ENCODE measurements around the gene PLXNA4. TPM values are rescaled to one million over a fixed set of nuclear protein-coding genes. Genes with fewer than 3 reads are reported as not detected.

The PLXNA4 gene
- total and polyA plus RNA-seq, 2 experiments from 2014 or later, result 7.3 to 33.3 TPM

GRCh38 chr7:132210821-132211220 is 365.4 kb downstream of the PLXNA4 start:
- Histone ChIP-seq H3K27me3 (no peaks in the 10 kb centered on the region), H3K27ac (no peak overlapping the region), H3K9me3 (ENCODE audit: low read depth) (no peaks in the 10 kb centered on the region), H3K4me3 (no peak overlapping the region), H3K36me3 (no peaks in the 10 kb centered on the region), H3K4me1 (ENCODE audit: low read depth) (peaks cover 41% of the 10 kb centered on the region)
- no peak for DNase-seq (ENCODE audit: low read depth in 1 of 2, low spot score in 1 of 2)
- TF ChIP-seq CTCF (IDR thresholded peaks at IDR 0.05; ENCODE audit: low read depth, low read length), result no peak

GRCh38 chr7:132207782-132208181 is 368.5 kb downstream of the PLXNA4 start:
- H3K4me1 ChIP-seq (ENCODE audit: low read depth), result peaks cover 44% of the 10 kb centered on the region
- H3K36me3 ChIP-seq, result no peaks in the 10 kb centered on the region
- H3K27ac ChIP-seq, result peak overlapping the region; percentile 95
- no peaks in the 10 kb centered on the region for H3K9me3 ChIP-seq (ENCODE audit: low read depth)
- no peak for TF ChIP-seq CTCF (IDR thresholded peaks at IDR 0.05; ENCODE audit: low read depth, low read length)
- DNase-seq (ENCODE audit: low read depth in 1 of 2, low spot score in 1 of 2), result no peak
- no peaks in the 10 kb centered on the region for H3K27me3 ChIP-seq
- H3K4me3 ChIP-seq, result no peak overlapping the region

- no peak for TF ChIP-seq CTCF (IDR thresholded peaks at IDR 0.05; ENCODE audit: low read depth, low read length)
- DNase-seq (ENCODE audit: low read depth in 1 of 2, low spot score in 1 of 2), result peak in 1 of 2 donors; percentile 93
- Histone ChIP-seq H3K4me3 (no peak overlapping the region), H3K27me3 (no peaks in the 10 kb centered on the region), H3K4me1 (ENCODE audit: low read depth) (peaks cover 44% of the 10 kb centered on the region), H3K36me3 (no peaks in the 10 kb centered on the region), H3K27ac (peak overlapping the region; percentile 95), H3K9me3 (ENCODE audit: low read depth) (no peaks in the 10 kb centered on the region)
Observed at GRCh38 chr7:132207211-132207610, 369.1 kb downstream of the PLXNA4 start.

- H3K27ac ChIP-seq, result peak overlapping the region; percentile 95
- no peaks in the 10 kb centered on the region for H3K27me3 ChIP-seq
- DNase-seq (ENCODE audit: low read depth in 1 of 2, low spot score in 1 of 2), result peak in 1 of 2 donors; percentile 71
- no peaks in the 10 kb centered on the region for H3K9me3 ChIP-seq (ENCODE audit: low read depth)
- peaks cover 44% of the 10 kb centered on the region for H3K4me1 ChIP-seq (ENCODE audit: low read depth)
- no peak overlapping the region for H3K4me3 ChIP-seq
- no peaks in the 10 kb centered on the region for H3K36me3 ChIP-seq
- TF ChIP-seq CTCF (IDR thresholded peaks at IDR 0.05; ENCODE audit: low read depth, low read length), result no peak
Observed at GRCh38 chr7:132206594-132206993, 369.7 kb downstream of the PLXNA4 start.

- no peak overlapping the region for H3K27ac ChIP-seq
- peaks cover 44% of the 10 kb centered on the region for H3K4me1 ChIP-seq (ENCODE audit: low read depth)
Observed at GRCh38 chr7:132205509-132205908, 370.8 kb downstream of the PLXNA4 start.

More at GRCh38 chr7:132205509-132205908, 370.8 kb downstream of the PLXNA4 start:
- H3K9me3 ChIP-seq (ENCODE audit: low read depth), result no peaks in the 10 kb centered on the region
- no peak for DNase-seq (ENCODE audit: low read depth in 1 of 2, low spot score in 1 of 2)
- no peaks in the 10 kb centered on the region for H3K36me3 ChIP-seq
- no peaks in the 10 kb centered on the region for H3K27me3 ChIP-seq
- no peak for TF ChIP-seq CTCF (IDR thresholded peaks at IDR 0.05; ENCODE audit: low read depth, low read length)
- H3K4me3 ChIP-seq, result no peak overlapping the region
